CD4-positive, alpha-beta T cell treated with Interleukin-6 for 4 hours (primary cell): ENCODE results near the gene EXOC6B.
A peak's percentile ranks its signal among the peaks of the same experiment; 100 is the strongest.

Experiments used
- DNase-seq: peaks from one replicate; pipeline ENCODE4 v3.0.0-alpha.2; 2020; ENCODE audit warnings: mixed read lengths

Gene EXOC6B

GRCh38 chr2:72825257-72826155 is at the start of gene EXOC6B:
EXOC6B (minus strand) TSS chr2:72826033.
- peak; percentile 91 for DNase-seq

GRCh38 chr2:72871880-72872279 is 46.0 kb upstream of the EXOC6B start:
- DNase-seq: no peak

GRCh38 chr2:72871060-72871459 is 45.2 kb upstream of the EXOC6B start:
- no peak for DNase-seq

GRCh38 chr2:72864500-72864899 is 38.7 kb upstream of the EXOC6B start:
- no peak for DNase-seq

GRCh38 chr2:72863046-72863445 is 37.2 kb upstream of the EXOC6B start:
- DNase-seq: no peak

GRCh38 chr2:72862239-72862988 is 36.6 kb upstream of the EXOC6B start:
- DNase-seq: peak; percentile 89

GRCh38 chr2:72859831-72860262 is 34.0 kb upstream of the EXOC6B start:
- peak; percentile 72 for DNase-seq

- no peak for DNase-seq
These were observed 25.5 kb upstream of the EXOC6B start for GRCh38 chr2:72851333-72851732.

- no peak for DNase-seq
These were observed 23.3 kb upstream of the EXOC6B start for GRCh38 chr2:72849138-72849462.

GRCh38 chr2:72848436-72849137 is 22.8 kb upstream of the EXOC6B start:
- DNase-seq: no peak

- DNase-seq: no peak
These were observed 21.9 kb upstream of the EXOC6B start for GRCh38 chr2:72847534-72848315.

- no peak for DNase-seq
These were observed 20.6 kb upstream of the EXOC6B start for GRCh38 chr2:72846171-72847095.

GRCh38 chr2:72843301-72843700 is 17.5 kb upstream of the EXOC6B start:
- DNase-seq: no peak

GRCh38 chr2:72841462-72842125 is 15.8 kb upstream of the EXOC6B start:
- no peak for DNase-seq

- no peak for DNase-seq
These were observed 14.2 kb upstream of the EXOC6B start for GRCh38 chr2:72840066-72840465.

- DNase-seq: no peak
These were observed 11.3 kb upstream of the EXOC6B start for GRCh38 chr2:72837171-72837570.

- DNase-seq: no peak
These were observed 9.6 kb upstream of the EXOC6B start for GRCh38 chr2:72835403-72835802.

- no peak for DNase-seq
These were observed 8.8 kb upstream of the EXOC6B start for GRCh38 chr2:72834596-72834995.

- DNase-seq: no peak
These were observed 7.4 kb upstream of the EXOC6B start for GRCh38 chr2:72833084-72833714.

GRCh38 chr2:72830273-72830672 is 4.4 kb upstream of the EXOC6B start:
- DNase-seq: no peak
